ENCODE measurements around the gene APBA2.

The APBA2 gene

DNA sequence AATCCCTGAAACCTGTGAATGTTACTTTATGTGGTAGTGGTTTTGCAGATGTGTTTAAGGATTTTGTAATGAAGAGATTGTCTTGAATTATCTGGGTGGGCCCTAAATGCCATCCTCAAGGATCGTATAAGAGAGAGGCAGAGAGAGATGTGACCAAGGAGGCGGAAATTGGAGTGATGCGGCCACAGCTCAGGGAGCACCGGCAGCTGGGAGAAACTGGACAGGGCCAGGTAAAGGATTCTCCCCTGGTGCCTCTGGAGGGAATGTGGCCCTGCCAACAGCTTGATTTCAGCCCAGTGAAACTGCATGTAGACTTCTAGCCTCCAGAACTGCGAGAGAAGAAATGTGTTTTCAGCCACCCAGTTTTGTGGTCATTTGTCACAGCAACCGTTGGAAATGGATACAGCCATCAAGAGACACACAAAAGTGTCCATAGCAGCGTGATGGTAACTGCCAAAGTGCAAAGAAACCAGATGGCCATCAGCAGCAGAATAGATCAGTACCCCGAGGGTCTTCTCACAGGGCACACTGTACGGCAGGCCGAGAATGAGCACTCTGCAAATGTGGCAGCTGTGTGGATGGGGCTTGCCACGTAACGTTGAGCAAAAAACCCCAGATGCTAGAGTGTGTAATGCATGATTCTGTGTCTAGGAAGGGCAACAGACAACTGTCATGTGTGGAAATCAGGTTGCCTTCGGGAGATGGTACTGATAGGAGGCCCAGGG lies 12.2 kb downstream of the APBA2 start:
- DNase-seq = no peak

GRCh38 chr15:28899061-28899738 lies 13.4 kb downstream of the APBA2 start:
- DNase-seq = no peak

- DNase-seq = no peak
These were observed 14.5 kb downstream of the APBA2 start for GRCh38 chr15:28900041-28900891.

DNA sequence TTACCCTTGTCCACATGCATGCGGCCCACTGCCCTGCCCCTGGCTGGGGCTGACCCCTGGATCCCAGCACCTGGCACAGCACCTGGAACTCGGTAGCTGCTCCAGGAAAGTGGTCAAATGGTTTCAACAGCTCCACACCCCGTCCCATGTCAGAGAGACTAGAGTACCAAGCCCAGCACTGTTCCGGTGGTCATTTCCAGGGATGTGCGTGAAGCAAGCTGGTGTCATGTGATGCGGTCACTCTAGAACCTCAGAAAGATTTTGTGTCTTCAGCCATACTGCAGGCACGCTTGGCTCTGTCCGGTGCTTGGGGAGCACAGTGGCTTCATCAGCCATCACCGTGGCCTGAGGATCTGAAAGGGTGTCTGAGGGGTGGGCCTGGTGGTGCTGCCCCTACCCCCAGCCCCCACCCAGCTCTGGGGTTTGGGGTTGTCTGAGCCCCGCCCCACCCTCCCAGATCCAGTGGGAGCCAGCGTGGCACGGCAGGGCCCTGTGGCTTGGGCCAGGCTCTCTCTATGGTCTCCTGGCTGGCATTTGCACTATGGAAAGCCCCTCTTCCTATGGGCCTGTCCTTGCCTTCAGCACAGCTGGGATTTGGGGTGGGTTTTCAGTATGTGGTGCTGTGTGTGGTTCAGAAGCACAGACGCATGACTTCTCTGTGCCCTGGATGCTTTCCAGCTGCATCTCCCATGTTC lies 15.3 kb downstream of the APBA2 start:
- DNase-seq = no peak

DNA sequence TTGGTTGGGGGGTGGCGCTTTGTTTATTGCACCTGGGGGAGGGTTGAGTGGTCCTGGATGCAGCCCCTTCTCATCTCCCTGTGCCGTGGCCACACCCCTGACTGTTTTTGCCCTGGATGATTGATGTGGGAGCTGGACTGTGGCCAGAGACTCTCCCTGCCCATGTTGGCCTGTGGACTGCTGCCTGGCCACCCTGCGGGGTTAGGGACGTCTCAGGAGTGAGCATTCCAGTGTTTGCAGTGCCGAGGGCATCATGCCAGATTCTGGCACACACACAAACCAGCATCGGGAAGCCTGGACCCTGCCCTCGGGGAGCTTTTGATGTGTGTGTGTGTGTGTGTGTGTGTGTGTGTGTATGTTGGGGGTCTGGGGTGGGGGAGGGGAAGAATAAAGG lies 15.8 kb downstream of the APBA2 start:
- DNase-seq = no peak

- no peak for DNase-seq
These were observed 16.4 kb downstream of the APBA2 start for GRCh38 chr15:28901987-28902745.

- no peak for DNase-seq
These were observed 17.1 kb downstream of the APBA2 start for GRCh38 chr15:28902856-28903255.

GRCh38 chr15:28903555-28903954 lies 17.8 kb downstream of the APBA2 start:
- no peak for DNase-seq

DNA sequence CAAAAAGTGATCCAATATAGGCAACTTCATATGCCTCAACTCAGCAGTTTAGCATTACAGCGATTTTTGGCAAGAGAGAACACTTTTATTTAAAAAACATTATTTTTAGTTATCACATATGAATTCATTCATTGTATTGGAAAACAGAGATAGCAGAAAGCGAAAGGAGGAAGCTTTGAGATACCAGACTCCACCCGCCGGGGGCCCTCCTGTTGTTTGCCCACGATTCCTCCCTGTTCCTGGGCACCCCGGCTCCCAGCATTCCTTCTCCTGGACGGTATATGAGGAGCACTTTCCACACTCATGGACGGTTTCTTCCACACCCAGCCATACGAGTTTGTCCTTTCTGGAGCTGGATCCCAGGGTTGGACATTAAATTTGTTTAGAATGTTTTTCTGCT lies 18.2 kb downstream of the APBA2 start:
- no peak for DNase-seq

DNA sequence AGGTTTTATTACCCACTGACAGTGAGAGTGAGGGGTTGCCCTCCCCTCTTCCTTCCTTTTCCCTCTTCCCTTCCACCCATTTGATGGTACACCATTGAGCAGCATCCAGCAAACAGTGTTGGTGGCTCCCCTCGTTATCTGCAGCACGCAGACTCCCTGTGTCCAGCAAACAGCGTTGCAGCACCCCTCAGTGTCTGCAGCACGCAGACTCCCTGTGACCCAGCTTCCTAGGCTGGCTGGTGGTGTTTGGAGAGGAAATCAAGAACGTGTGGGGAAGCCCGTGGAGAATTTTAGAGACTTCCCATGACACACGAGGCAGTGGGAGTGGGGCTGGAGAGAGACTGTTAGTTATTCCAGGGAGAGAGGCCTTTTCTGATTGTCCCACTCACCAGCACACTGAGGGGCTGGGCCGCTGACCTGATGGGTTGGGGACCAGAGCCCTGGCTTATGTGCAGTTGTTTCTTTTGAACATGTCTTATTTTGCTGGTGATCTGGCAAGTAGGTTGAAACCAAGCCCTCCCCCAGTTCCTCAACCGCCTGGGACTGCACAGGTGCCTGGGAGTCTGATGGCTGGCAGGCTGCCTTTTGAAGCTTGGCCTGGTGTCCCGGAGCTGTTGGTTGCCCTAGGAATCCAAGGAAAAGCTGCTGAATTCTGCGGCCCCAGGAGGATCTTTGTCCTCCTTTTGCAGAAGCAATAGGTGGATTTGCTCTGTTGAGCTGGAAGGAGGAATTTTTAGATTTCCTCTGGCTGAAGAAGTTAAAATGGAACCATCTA lies 19.0 kb downstream of the APBA2 start:
- no peak for DNase-seq

DNA sequence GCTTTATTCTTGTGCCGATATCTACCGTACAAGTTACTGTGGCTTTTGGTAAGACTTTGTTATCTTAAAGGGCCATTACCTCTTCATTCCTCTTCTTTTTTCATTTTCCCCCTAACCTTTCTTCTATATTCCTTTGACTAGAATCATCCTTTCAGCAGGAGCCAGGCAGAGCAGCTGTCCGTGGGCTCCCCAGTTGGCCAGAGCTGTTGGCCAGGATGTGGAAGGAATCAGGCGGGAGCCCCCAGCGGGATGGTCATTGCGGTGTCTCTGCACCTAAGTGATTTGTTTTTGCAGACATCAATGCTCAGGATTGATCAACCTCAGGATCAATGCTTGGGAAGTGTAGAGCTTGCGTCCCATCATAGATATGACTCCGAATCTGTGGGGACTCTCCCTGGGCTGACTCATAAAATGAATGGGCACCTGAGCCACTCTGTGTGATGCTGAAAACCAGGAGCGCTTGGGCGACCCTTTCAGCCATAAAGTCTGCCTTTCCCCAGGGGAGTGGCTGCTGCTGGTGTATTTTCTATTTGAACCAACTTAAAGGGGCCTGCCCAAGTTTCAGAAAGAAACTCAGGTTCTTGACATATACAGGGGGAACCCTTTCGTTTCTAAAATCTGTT lies 21.7 kb downstream of the APBA2 start:
- no peak for DNase-seq

DNA sequence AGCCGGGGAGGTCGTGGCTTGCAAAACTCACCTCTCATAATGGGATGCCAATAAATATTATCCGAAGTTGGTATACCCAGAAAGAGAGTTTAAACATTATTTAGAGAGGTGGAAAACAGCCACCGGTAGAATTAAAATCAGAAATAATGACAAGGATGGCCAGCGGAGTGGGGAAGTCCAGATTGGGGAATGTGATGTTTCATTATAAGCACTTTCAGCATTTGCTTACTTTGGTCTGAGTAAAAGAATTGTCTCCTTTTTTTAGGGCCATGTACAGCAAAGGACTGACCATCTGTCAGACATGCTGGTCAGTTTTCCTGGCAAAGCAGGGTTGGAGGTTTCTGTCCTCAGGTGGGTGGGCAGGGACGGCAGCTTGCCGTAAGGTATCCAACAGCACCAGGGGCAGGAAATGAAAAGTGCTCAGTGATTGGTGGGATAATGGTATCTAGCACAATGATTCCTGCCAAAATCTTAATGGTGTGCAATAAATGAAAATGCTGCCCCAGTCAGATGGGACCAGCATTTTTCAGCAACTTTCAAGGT lies 24.3 kb downstream of the APBA2 start:
- DNase-seq = no peak

DNA sequence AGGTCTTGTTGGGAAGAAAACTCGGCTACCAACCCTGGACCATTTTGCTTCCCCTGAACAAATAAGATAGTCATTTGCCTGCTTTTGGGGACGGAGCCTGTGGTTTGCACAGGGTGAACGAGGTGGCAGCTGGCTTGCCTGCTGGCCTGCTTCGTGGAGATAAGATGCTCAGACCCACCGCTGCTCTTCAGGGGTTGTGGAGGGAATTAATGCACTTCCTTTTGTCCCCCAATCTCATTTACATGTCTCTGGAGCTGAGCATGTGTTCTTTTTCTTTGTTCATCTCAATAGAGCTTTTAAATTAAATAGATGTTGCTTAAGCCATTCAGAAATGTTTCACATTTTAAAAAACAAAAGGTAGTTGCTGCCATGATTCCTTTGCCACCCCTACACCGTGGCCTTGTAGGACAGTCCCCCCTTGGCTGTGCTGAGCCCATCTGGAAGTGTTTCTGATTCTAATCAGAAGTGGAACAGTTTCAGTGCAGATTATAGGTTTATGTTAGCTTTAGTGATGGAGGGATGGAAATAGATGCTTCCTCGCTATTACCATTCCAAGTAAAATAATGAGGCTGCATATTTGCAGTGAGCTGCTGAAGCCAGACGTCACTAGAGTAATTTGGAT lies 25.6 kb downstream of the APBA2 start:
- no peak for DNase-seq

- no peak for DNase-seq
These were observed 26.6 kb downstream of the APBA2 start for GRCh38 chr15:28912422-28912821.

DNA sequence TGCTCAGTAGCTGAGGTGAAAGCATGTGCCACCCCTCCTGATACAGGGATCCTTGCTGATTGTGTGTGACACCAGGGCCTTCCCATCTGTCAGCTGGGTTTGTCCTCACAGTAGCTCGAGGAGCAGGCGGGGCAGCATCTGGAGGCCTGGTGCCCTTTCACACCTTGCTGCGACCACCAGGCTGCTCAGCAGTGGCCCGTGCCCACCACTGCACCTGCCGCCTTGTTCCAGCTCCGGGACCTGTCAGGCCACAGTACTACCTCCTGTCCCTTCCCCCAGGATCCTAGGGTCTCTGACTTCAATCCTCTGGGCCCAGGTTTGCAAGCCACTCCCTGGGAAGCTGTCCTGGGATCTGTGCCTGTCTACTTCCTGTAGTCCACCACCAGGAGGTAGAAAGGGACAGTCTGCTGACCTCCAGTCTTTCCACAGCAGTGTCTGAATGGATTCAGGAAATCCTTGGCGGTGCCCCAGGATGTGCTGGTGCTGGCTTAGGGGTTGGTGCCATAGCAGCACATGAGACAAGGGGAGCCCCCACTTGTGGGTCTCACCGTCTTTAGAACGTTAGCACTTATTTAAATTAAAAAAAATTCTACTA lies 27.5 kb downstream of the APBA2 start:
- no peak for DNase-seq

DNA sequence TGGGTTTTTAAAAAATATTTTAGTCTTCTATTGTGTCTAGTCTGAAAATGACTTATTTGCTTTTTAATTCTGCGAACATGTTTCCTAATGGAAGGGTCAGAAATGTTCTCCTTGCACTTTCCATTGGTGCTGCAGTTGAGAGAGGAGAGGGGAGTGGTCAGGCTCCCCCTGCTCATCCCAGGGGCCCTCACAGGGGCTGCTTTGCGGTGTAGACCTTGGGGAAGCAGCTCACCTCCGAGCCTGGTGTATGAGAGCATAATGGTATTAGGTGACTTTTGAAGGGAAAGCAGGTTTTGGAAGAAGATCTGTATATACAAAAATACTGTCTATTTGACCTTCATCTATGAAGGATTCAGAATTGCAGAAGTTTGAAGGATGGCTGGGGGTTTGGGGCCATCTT lies 28.3 kb downstream of the APBA2 start:
- DNase-seq = no peak

DNA sequence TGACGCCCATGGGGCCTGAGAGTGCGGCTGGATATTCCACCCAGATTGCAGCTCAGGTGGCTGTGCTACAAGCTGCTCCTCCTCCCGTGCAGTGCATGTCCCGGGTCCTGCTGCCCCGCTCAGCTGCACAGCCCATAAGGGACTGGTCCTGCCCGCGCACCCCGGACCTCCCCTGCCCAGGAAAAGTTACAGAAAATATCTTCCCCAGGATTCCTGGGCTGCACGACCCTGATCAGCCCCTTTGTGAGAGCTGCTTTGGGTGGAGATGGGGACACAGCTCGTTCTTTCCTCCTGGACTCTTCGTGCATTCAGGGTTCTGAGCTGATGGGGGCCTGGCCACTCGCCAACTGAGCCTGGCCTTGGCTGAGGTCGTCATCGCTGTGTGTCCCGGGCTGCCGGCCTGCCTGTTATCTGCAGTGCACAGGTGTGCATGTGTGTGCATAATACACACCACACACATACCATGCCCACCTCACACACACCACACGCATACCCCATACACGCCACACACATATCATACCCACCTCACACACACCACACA lies 28.8 kb downstream of the APBA2 start:
- DNase-seq = no peak

DNA sequence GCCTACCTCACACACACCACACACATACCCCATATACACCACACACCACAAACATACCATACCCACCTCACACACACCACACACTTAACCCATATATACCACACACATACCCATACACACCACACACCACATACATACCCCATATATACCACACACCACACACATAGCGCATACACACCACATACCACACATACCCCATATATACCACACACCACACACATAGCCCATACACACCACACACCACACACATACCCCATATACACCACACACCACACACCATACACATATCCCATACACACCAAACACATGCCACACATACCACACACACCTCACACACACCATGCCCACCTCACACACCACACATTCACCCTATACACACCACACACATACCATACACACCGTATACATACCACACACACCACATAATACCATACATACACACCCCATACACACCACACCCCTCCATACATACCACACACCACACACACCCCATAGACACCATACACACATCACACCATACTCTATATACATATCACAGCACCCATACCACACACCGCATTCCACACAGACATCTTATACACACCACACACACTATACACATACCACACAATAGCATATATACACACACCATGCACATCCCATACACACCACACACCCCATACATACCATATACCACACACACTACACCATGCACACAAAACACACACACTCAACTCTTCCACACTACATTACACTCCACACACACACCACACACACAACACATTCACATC lies 29.5 kb downstream of the APBA2 start:
- DNase-seq = no peak

DNA sequence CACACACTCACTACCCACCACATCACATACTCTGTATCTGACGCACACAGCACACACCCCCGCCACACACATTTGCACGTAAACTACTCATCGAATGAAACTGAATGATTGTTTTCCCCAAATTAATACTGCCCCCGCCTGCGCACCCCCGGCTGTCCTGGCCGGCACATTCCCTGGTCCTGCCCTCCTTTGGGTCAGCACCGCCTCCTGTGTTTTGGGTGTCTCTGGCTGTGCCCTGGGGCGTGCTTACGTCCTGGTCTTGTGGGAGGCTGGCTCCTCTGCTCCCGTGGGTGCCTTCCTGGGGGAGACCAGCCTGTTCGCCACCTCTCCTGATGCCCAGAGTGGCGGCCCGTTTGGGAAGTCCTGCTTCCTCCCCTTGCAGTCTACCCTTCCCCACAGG lies 30.2 kb downstream of the APBA2 start:
- no peak for DNase-seq
